Stimulated activated CD8-positive, alpha-beta memory T cell treated with anti-CD3 and anti-CD28 coated beads, Interleukin-7, amount 100 ng/mL, for 48 hours (primary cell): Measurements from ENCODE around the gene FOXP1.
"Not testable (repeated sequence)": the region's sequence is repeated elsewhere in the genome, so short reads cannot be mapped to it uniquely, and the experiment has no call there.

ENCODE experiments used
- DNase-seq, 2 donors: peaks; one replicate each; pipeline ENCODE4 v3.0.0-alpha.2; 2020; ENCODE audit warnings: low read depth in 1 of 2; ENCODE audit errors: extremely low read depth in 1 of 2

Gene FOXP1

DNA sequence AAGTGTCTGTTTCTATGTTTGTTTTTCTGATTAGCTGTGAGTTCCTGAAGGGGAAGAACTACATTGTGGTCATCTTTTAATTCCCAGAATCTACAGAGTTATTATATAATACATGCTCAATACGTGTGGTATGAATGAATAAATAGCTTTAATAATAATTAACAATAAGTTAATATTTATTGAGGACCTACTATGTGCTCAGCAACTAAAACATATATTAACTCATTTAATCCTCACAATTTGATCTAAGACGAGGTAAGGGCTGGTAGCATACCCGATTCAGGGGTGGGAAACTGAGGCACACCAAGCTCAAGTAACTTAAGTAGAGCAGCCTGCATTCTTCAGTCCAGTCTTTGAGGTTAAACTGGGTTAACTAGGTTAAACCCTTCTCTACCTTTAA lies 553.8 kb downstream of the FOXP1 start:
- no peak for DNase-seq

DNA sequence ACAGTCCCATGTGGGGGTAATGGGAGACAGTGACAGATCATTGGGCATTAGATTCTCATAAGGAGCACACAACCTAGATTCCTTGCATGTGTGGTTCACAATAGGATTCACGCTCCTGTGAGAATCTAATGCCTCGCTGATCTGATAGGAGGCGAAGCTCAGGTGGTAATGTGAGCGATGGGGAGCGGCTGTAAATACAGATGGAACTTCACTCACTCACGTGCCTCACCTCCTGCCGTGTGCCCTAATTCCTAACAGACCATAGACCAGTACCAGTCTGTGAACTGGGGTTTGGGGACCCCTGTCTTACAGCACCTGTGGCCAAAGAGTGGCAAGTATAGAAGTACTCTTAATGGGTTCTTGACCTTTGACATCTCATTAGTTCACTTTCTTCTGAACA lies 554.7 kb downstream of the FOXP1 start:
- DNase-seq: no peak

DNA sequence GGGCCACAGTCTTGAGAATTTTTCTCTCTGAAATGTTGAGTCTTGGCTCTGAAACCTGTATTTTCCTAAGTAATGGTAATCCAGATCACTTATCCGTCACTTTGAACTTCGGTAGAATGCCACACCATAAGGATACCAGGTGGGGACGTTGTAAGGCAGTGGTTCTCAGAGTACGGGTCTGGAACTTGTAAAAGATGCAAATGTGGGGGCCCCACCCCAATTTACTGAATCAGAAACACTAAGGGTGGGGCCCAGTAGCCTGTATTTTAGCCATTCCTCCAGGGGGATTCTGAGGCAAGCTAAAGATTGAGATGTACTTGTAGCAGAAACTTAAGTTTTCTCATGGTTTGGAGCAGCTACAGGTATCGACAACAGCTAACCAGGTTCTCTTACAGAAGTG lies 555.3 kb downstream of the FOXP1 start:
- DNase-seq: no peak

DNA sequence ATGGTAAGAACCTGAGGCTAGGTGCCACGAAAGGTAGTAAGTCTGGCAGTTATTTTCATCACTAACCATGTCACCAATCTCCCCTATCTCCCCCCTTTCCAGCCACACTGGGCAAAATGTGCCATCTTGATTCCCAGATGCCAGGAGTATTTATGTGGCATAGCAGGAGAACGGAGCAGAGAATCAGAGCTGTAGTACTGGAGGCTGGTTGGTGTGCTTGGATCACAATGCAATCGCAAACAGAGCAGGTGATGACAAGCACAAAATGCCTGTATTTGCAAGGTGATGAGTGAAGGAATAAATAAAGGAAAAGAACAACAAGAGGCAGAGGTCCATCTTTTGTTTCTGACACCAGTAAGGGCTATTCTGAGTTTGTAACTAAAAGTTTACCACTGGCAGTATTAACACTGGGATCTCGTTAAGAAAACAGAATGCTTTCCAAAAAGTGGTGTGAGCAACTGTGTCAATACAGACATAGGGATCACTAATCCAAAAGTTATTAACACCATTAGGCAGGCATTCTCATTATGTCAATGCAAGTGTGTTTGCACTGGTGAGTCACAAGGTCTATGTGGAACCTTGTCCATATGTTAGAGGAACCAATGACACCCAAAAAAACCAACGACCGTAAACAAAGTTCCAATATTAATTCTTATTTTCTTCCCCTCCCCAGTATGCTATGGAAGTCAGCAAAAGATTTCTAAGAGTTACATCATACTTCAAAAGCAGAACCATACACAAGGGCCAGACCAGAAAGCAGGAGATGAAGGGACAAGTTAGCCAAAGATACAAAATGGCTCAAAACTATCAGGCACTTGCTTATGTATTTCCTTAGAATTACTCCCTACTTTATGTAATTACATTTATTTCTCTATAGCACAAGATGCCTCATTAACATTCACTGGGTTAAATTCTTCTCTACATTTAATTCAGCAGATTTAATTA lies 556.6 kb downstream of the FOXP1 start:
- DNase-seq: no peak

DNA sequence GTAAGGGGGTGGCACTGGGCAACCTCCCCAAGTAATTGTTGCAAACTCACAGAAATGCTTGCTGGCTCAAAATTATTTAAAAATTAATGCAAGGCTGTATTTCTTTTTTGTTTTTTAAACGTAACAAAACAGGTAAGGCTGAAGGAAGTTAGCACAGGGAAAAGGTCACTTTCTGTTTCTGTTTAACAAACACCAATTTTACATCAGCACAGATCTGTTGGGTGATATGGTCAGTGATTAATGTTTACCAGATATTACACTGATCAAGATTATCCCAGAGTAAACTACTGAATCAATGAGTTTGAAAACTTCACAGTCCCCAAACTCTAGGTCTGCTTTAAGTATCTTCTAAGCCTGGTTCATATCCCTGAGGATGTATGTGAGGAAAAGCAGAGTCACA lies 558.0 kb downstream of the FOXP1 start:
- no peak for DNase-seq

DNA sequence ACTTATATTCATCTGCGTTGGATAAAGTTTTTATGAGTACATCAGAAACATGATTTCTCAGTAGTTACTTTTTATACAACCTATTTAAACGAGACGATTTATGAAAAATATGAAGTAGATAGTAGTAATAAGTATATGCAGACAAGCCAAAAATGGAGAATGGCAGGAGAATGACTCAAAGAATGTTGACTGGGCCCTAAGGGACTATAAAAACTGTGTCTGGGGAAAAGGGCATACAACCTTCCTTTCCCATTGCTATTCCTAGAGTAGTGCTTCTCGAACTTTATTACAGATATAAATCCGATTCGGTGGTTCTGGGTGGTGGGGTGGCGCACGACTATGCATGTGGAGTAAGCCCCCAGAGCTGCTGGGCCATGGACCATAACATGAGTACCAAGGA lies 558.5 kb downstream of the FOXP1 start:
- no peak for DNase-seq

DNA sequence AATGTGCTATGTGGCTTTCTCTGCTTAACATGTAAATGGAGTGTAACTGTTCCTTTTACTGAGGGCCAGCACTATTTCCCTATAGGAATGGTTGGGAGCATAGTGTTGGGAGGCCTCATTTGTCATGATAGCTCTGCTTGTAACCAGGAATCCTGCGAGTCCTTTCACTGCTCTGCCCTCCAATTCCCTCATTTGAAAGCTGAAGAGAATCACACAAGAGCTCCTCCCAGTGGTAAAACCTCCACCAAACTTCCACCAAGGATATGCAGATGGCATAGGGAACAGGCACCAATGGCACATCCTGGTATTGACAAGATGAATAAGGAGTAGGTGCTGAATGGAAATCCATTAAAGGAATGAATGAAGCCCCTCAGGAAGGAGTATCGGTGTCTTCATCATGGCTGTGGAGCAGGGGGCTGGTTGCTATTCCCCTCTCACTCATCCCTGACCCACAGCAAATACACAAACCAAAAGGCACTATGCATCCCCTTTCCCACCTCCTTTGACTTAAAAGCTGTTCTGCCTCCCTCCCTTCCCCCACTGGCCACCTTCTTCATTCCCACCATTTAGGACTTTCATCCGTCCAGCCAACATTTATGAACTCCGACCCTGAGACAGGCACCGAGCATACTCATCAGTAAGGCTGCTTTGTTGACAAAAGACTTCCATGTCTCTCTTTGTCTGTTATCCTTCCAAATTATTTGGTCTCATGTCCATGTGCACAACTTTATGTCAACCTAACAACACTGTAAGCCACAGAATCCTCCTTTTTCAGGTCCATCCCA lies 560.8 kb downstream of the FOXP1 start:
- DNase-seq: no peak

DNA sequence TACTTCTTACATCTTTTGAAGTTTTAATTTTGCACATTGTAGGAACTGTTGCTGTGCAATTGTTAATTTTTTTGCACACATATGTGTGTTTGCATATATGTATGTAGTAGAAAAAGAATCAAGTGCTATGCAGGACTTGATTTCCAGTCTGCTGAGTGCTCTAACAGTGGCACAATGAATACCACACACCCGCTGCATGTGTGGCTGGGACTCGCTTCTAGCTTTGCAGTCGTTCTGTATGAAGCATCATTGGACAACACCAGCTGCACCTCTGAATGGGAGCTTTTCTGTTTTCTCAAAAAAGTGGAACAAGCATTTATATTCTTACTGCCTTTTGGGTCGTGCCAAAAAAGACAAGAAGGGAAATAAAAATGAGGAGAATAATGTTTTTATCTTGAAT lies 564.7 kb downstream of the FOXP1 start:
- no peak for DNase-seq

DNA sequence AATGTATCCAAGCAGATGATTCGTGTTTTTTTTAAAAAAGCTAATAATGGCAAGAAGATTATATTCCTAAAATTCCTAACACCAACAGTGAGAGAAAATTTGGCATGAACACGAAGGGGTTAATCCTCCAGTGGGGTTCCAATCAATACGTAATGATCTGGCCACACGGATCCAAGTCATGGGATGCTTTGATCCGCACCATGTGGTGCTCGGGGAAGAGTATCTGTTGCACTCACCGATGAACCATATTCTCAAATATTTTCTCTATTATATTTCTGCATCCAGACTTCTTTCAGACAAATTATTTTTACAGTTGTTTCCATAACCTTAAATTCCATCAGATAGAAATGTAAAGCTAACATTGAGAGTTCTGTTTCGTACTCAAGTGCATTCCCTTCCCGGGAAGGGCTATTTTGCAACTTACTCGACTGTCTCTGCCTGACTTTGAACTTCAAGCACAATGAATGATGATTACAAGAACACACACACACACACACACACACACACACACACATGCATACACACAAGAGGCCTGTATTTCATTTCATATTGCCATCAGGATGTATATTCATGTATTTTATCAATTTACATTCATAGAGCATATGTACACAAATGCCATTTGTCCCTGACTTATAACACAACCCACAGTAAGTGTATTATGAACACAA lies 567.2 kb downstream of the FOXP1 start:
- DNase-seq: no peak

DNA sequence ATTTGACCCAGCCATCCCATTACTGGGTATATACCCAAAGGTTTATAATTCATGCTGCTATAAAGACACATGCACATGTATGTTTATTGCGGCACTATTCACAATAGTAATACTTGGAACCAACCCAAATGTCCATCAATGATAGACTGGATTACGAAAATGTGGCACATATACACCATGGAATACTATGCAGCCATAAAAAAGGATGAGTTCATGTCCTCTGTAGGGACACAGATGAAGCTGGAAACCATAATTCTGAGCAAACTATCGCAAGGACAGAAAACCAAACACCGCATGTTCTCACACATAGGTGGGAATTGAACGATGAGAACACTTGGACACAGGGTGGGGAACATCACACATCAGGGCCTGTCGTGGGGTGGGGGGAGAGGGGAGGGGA lies 568.9 kb downstream of the FOXP1 start:
- DNase-seq: not testable (repeated sequence)

DNA sequence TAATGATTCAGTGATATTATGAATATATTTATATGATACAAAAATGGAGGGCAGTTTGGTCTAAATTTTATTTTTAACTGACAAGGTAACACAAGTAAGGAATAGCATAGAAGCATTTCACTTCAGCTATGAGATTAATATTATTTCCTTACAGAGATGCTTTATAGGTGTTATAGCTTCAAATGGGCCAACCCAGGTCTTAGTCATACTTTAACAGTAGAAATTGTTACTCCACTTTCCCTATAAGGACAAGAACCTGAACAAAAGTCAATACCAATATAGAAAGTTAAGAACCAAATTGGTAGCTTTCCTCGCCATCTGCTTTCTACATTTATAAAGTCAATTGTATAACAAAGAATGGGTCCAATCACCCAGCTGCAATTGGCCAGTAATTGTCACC lies 570.6 kb downstream of the FOXP1 start:
- no peak for DNase-seq

DNA sequence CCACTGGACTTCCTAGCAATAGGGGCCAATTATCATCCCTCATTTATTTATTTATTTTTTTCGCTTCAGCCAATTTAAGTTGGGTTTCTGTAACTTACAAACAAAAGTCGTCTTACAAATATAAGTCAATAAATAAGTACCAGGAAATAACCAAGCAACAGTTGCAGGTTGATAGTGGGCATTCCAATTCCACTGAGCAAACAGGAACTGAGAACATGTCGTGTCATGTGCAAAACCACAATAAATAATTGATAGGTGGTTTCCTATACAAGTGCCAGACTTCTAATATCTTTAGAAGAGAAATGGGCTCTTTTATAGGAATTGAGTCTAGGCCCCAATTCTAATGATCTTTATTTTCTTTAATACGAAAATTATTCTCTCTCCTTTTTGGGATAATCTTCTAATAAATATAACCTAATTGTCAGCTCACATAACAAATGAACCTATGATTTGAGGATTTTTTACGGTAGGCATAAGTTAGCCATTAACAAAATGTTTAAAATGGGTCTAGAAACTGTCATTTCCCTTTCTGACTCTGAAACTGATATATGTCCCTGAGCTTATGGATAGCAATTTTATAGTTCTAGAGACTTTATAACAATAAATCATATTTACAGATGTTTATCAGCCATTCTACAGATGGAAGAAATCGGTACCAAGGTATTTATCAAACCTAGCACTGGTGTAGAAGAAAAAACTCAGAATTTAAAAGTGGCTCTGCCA lies 571.8 kb downstream of the FOXP1 start:
- no peak for DNase-seq

DNA sequence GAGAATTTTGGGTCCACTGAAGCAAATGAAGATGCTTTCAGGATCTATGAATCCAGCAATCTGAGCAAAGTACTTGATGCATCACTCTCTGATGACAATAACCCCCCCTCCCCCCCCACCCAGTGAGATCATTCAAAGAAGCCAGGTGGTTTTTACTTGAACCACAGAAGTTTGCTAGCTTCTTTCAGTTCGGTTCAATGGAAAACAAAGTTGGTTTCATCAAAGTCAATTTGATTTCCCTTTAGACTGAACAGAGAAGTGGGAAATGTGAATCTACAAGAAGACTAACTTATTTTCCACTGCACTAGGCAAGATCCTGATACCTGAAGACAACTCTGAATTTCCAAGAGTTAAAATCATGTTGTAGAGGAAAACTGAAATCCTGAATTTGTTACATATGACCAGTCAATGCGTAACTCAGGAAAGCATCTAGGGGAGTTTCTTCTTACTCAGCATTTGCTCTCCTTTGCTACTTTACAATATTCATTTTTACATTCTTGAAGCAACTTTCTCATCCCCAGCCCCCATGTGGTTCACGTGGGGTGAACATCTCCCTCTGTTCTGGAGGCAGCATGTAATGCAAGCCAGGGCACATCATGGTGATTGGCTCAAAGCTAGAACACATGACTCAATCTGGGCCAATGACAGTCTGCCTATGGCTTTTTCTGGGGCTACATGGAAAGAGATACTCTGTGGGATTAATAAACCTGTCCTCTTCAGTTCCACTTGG lies 572.6 kb downstream of the FOXP1 start:
- DNase-seq: peak; percentile 36 to 79

DNA sequence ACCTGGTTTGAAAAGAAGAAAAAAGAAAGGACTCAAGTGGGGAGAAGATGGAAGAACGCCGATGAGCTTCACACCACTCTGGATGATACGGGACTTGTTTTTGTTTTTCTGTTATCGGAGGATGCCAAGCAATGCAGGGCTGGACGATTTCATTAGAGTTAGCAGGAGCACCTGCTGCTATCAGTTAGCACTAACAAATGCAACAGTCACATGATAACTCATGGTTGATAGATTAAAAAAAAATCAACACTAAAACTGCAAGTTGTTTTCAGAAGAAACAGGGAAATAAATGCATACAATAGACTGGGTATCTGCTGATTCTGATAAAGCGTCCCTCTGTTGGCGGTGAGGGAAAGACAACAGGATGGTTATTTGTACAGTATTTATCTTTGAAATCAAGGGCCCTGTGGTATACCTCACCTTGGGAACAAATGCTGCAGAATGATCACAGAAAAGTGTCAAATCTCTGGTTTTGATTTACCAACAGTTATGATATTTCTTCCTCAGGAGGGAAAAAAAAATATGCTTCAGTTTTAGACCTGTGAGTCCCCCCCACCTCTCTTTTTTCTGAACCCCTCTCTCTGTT lies 575.1 kb downstream of the FOXP1 start:
- no peak for DNase-seq

DNA sequence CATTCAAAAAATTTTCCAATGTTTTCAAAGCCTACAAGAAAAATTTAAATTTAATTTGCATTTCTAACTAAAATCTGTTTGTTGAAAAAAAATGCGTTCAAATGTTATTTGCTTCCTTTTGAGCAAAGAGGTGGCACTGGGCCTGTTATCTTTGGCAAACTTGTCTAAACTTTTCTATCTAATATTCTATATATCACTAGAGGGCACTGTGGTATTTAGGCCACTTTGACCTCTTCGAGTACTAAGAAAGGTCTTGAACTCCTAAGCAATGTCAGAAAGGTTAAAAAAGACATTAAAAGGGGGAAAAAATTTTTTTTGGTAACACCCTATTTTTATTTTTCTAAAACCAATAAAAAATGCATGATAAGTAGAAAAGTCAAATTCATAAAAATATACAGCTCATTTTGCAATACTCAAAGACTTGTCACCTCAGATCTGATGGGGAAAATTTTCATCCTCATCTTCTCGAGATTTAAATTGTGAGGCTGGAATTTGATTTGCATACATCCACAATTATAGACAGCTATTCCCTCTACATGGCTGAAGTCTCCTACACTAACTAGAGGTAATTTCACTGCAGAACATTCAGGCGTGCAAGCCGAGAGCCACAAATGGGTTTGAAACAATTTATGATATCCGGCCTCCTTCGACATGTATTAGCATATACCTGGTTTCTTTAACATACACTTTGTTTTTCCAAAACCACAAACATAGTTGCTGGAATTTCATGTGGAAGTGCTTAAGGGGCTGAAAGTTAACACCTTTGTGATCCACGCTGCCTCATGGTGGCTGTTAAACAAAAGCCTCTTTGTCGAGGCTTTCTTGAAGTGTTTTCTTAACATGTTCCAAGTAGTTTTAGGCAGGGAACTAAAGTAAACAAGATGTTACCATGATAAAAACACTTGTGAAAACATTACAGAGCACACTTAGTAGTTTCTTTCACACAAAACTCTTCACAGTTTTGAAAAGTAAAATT lies 576.4 kb downstream of the FOXP1 start:
- no peak for DNase-seq

DNA sequence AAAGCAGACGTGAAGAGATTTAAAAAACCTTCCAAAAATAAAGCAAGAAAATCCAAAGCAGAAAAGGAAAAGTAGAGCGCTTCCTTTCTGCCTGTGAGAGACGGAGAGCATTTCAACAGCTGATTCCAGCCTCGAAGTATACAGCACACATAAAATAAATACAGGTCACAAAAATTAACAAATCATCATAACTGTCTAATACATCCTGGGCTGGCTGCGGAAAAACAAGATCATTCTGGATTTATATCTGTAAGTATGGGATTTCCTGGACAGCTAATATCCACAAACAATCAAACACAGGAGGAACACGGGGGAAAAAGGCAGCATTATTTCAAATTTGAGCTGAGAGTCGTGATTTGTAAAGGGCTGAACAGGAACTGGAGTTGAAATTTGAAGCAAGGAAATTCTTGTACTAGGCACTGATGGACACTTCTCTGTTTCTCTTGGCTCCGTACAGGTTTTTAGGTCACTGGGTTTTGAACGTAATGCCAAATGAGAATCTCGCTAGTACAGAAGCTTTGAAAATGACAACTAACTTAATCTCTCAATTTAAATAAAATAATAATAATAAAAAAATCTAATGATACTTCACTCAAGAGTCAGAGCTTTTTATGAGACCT lies 577.7 kb downstream of the FOXP1 start:
- no peak for DNase-seq

DNA sequence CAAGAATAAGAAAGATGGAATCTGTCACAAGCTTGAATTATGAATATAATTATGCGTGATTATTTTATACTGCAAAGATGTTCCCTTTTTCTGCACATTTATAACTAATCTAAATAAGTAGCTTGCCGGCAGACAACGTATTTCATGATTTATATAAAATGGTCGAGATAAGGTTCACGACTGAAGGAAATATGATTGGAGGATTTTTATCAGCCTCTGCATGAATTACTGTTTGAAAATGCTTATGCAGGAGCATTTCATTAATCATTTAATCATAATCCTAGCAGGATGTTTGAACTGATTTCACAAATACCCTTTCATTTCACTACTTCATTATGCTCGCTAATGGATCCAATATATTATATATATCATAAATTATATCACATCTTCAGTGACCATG lies 580.0 kb downstream of the FOXP1 start:
- DNase-seq: no peak

DNA sequence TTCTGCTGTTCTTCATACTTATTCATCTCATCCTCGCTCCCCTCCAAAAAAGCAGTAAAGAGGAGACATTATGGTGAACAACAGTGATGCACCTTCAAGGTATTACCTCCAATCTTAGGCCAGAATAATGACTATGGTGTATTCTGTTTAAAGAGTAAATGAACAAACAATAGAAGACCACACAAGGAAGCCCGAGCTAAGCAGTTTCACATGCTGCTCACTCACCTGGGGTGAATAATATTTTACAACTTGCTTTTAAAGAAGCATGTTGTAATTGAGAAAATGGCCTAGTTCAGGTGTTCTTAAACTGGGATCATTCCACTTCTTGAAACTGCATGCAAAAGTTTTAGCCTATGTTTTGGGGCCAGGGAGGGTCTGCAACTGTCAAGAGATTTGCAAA lies 581.2 kb downstream of the FOXP1 start:
- no peak for DNase-seq
